Measurements from ENCODE around the gene TMED8.
"Not testable (repeated sequence)": the region's sequence is repeated elsewhere in the genome, so short reads cannot be mapped to it uniquely, and the experiment has no call there.

TMED8 gene

DNA sequence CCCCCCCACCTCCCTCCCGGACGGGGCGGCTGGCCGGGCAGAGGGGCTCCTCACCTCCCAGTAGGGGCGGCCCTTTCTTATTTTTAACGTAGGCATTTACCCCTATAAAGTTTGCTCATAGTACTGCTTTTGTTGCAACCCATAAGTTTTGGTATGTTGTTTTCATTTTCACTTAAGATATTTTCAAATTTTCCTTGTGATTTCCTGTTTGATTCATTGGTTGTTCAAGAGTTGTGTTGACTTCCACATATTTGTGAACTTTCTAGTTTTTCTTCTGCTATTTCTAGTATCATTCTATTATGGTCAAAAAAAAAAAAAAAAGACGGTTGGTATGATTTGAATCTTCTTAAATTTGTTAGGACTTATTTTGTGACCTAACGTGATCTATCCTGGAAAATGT lies 39.9 kb upstream of the TMED8 start:
- intact Hi-C loops (cut with DNase I; ENCODE audit: low total_unique reads): no loop called here
- H3K9me3 ChIP-seq: peaks cover 0 to 15% (median 14%) of the 10 kb centered on the region in 3 donors
- TF ChIP-seq, protein P1, sequence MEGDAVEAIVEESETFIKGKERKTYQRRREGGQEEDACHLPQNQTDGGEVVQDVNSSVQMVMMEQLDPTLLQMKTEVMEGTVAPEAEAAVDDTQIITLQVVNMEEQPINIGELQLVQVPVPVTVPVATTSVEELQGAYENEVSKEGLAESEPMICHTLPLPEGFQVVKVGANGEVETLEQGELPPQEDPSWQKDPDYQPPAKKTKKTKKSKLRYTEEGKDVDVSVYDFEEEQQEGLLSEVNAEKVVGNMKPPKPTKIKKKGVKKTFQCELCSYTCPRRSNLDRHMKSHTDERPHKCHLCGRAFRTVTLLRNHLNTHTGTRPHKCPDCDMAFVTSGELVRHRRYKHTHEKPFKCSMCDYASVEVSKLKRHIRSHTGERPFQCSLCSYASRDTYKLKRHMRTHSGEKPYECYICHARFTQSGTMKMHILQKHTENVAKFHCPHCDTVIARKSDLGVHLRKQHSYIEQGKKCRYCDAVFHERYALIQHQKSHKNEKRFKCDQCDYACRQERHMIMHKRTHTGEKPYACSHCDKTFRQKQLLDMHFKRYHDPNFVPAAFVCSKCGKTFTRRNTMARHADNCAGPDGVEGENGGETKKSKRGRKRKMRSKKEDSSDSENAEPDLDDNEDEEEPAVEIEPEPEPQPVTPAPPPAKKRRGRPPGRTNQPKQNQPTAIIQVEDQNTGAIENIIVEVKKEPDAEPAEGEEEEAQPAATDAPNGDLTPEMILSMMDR (IDR thresholded peaks at IDR 0.05): no peak

DNA sequence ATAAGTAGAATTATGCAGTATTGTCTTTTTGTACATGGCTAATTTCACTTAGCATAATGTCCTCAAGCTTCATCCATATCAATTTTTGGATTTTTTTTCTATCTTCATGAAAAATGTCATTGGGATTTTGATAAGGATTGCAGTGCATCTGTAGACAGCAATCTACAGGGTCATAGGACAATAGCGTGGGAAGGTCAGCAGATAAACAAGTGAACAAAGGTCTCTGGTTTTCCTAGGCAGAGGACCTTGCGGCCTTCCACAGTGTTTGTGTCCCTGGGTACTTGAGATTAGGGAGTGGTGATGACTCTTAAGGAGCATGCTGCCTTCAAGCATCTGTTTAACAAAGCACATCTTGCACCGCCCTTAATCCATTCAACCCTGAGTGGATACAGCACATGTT lies 39.2 kb upstream of the TMED8 start:
- intact Hi-C loops (cut with DNase I; ENCODE audit: low total_unique reads); H3K4me1 ChIP-seq; H3K4me3 ChIP-seq; H3K27ac ChIP-seq; DNase-seq; H3K27me3 ChIP-seq; H3K36me3 ChIP-seq: not testable (repeated sequence)
- peaks cover 0 to 15% (median 14%) of the 10 kb centered on the region in 3 donors for H3K9me3 ChIP-seq

More for the DNA sequence above, 39.9 kb upstream of the TMED8 start:
- H3K36me3 ChIP-seq: peaks cover 0 to 12% (median 6%) of the 10 kb centered on the region in 3 donors
- H3K4me1 ChIP-seq: no peaks in the 10 kb centered on the region
- no peak overlapping the region for H3K4me3 ChIP-seq
- no peak for DNase-seq
- no peaks in the 10 kb centered on the region for H3K27me3 ChIP-seq
- H3K27ac ChIP-seq: no peak overlapping the region

DNA sequence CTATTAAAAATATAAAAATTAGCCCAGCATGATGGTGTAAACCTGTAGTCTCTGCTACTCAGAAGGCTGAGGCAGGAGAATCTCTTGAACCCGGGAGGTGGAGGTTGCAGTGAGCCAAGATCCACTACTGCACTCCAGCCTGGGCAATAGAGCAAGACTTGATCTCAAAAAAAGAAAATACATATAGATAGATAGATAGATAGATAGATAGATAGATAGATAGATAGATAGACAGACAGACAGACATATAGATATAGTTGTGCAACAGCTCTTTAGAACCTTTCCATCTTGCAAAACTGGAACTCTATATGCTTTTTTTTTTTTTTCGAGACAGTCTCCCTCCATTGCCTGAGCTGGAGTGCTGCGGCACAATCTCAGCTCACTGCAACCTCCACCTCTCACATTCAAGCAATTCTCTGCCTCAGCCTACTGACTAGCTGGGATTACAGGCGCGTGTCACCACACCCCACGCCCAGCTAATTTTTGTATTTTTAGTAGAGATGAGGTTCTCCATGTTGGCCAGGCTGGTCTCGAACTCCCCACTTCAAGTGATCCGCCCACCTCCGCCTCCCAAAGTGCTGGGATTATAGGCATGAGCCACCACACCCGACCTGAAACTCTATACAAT lies 38.6 kb upstream of the TMED8 start:
- H3K4me3 ChIP-seq; H3K27me3 ChIP-seq; DNase-seq; H3K27ac ChIP-seq; H3K36me3 ChIP-seq; H3K4me1 ChIP-seq; intact Hi-C loops (cut with DNase I; ENCODE audit: low total_unique reads): not testable (repeated sequence)
- H3K9me3 ChIP-seq: peaks cover 0 to 11% (median 8%) of the 10 kb centered on the region in 3 donors

DNA sequence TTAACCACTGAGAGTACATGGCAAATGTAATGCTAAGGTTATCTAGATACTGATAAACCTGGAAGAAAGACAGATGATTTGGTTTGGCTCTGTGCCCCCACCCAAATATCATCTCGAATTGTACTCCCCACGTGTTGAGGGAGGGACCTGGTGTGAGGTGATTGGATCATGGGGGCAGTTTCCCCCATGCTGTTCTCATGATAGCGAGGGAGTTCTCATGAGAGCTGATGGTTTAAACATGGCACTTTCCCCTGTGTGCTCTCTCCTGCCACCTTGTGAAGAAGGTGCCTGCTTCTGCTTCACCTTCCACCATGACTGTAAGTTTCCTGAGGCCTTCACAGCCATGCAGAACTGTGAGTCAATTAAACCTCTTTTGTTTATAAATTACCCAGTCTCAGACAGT lies 32.2 kb upstream of the TMED8 start:
- no peaks in the 10 kb centered on the region for H3K27me3 ChIP-seq
- no peak overlapping the region for H3K4me3 ChIP-seq
- no peaks in the 10 kb centered on the region for H3K9me3 ChIP-seq
- intact Hi-C loops (cut with DNase I; ENCODE audit: low total_unique reads): no loop called here
- DNase-seq: no peak
- H3K36me3 ChIP-seq: no peaks in the 10 kb centered on the region
- TF ChIP-seq, protein P1 (IDR thresholded peaks at IDR 0.05): no peak
- H3K27ac ChIP-seq: no peak overlapping the region
- no peaks in the 10 kb centered on the region for H3K4me1 ChIP-seq

DNA sequence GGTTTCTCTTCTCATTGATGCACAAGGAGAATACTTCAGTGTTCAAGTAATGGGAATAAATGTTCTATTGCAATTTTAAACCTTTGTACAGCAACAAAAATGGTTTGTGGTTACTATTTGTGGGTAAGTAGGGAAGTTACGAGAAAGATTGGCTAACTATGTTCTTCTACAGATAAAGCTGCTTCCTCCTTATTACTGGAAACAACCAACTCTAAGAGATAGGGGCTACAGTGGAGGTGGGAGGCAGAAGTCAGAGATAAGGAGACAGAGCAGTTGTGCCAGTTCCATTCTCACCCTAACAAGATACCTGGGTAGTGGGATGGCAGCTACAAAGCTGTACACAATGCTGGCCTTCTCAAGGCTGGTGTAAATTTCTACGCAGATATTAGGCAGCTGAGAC lies 30.3 kb upstream of the TMED8 start:
- H3K27me3 ChIP-seq: no peaks in the 10 kb centered on the region
- no peak for DNase-seq

DNA sequence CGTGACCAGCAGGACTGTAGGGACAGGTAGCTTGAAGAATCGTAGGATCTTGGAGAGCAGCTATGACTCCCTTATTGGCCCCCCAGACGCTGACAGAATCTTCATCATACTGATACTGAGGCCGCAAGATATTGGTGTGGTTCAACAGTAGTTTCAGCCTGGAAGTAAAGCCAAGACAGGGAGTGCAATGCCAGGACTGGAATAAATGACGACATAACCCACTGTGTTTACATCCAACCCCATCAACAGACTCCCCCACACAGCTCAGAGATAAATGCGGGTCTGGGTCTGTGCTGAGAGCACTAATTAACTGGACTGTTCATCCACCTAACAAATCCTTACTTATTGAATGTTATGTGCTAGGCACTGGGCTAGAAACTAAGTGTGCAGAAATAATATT lies 29.8 kb upstream of the TMED8 start:
- no peak overlapping the region for H3K4me3 ChIP-seq
- intact Hi-C loops (cut with DNase I; ENCODE audit: low total_unique reads): no loop called here
- TF ChIP-seq, protein P1 (IDR thresholded peaks at IDR 0.05): no peak
- no peak overlapping the region for H3K27ac ChIP-seq
- no peaks in the 10 kb centered on the region for H3K36me3 ChIP-seq
- H3K27me3 ChIP-seq: no peaks in the 10 kb centered on the region
- no peaks in the 10 kb centered on the region for H3K9me3 ChIP-seq
- H3K4me1 ChIP-seq: no peaks in the 10 kb centered on the region
- no peak for DNase-seq

More for the DNA sequence above, 30.3 kb upstream of the TMED8 start:
- TF ChIP-seq, protein P1 (IDR thresholded peaks at IDR 0.05): no peak
- Histone ChIP-seq H3K4me1 (no peaks in the 10 kb centered on the region), H3K27ac (no peak overlapping the region), H3K9me3 (no peaks in the 10 kb centered on the region), H3K36me3 (no peaks in the 10 kb centered on the region), H3K4me3 (no peak overlapping the region)
- intact Hi-C loops (cut with DNase I; ENCODE audit: low total_unique reads): no loop called here

DNA sequence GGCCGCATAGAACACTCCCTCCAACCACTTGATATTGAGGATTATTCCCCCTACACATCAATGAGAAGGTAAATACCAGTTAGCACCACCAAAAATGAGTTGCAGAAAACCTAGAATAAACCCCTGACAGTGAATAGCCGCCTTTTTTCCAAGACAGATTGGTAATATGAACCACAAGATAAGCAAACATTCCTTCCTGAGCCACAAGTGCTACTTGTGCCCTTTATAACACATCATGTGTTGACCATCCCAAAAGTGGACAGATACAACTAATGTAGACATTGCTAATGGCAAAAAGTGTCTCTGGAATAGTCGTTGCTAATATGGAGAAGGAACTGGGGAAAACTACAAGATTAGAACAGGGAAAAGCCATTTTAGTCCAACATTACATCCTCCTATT lies 29.2 kb upstream of the TMED8 start:
- Histone ChIP-seq H3K9me3 (no peaks in the 10 kb centered on the region), H3K36me3 (no peaks in the 10 kb centered on the region), H3K27me3 (no peaks in the 10 kb centered on the region), H3K27ac (no peak overlapping the region), H3K4me3 (no peak overlapping the region), H3K4me1 (no peaks in the 10 kb centered on the region)
- intact Hi-C loops (cut with DNase I; ENCODE audit: low total_unique reads): no loop called here
- TF ChIP-seq, protein P1 (IDR thresholded peaks at IDR 0.05): no peak
- no peak for DNase-seq
